ENCODE measurements around the gene PIK3C2G. TPM values are rescaled to one million over a fixed set of nuclear protein-coding genes. Genes with fewer than 3 reads are reported as not detected.

PIK3C2G gene
- total RNA-seq, 1 experiment from 2014 or later, result not detected

DNA sequence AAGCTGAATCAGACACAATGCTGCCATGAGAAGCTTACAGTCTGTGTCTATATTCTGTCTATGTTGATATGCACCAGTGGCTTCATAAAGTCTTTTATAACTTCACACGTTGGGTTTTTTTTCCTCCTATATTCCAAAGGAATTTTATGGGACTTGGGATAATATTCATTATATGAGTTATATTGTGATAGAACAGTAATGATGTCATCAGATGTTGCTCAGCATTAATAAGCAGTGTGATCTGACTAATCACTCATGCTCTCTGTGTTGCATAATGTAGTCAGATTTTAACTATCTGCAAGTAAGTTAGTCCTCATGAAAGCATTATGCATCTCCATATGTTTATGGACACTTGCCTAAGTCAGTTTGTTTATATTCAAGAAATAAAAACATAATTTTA, 316.9 kb downstream of the PIK3C2G start:
- Histone ChIP-seq H4K5ac (ENCODE audit: insufficient read length, low read depth, low read length) (no peak overlapping the region), H3K18ac (ENCODE audit: insufficient read length, low read depth, low read length) (no peak overlapping the region)

More for the DNA sequence above, 316.9 kb downstream of the PIK3C2G start:
- no CpG with 5 or more reads among the region's 1 CpG for WGBS (ENCODE audit: extremely low coverage, insufficient read length, low lambda C conversion rate)
- Histone ChIP-seq H2BK120ac (ENCODE audit: low read depth, low read length, poor library complexity, severe bottlenecking) (no peak overlapping the region), H4K91ac (ENCODE audit: insufficient read length, low read depth, low read length) (no peak overlapping the region), H2AFZ (ENCODE audit: low read length) (no peak overlapping the region), H3K23ac (ENCODE audit: insufficient read length, low read depth, low read length) (no peak overlapping the region), H3K4me2 (ENCODE audit: insufficient read depth, insufficient read length, low read length) (no peak overlapping the region), H3K23me2 (ENCODE audit: insufficient read length, low read depth, low read length, poor library complexity, severe bottlenecking) (no peaks in the 10 kb centered on the region), H3K79me2 (ENCODE audit: insufficient read depth, low read length) (no peaks in the 10 kb centered on the region), H2BK5ac (ENCODE audit: insufficient read length, low read length) (no peak overlapping the region), H2BK12ac (ENCODE audit: insufficient read length, low read depth, low read length) (no peak overlapping the region), H3K79me1 (ENCODE audit: insufficient read depth, low read depth, low read length, poor library complexity, severe bottlenecking) (no peaks in the 10 kb centered on the region), H3K4ac (ENCODE audit: low read depth, low read length) (no peak overlapping the region), H2BK15ac (ENCODE audit: low read depth, low read length) (no peak overlapping the region), H3K14ac (ENCODE audit: insufficient read depth, low read length) (no peak overlapping the region), H2BK20ac (ENCODE audit: low read depth, low read length, poor library complexity, severe bottlenecking) (no peak overlapping the region), H3K27me3 (ENCODE audit: insufficient read depth, low read length) (no peaks in the 10 kb centered on the region), H4K20me1 (ENCODE audit: control insufficient read depth, insufficient read depth, insufficient read length) (no peaks in the 10 kb centered on the region), H3K56ac (ENCODE audit: insufficient read length, low read depth, low read length) (no peak overlapping the region), H2AK5ac (ENCODE audit: insufficient read length, low read length) (no peak overlapping the region), H3K9ac (ENCODE audit: extremely low read depth, insufficient read length, low read length) (no peak overlapping the region), H4K8ac (replicated peaks; ENCODE audit: insufficient read length, low read depth, low read length) (no peak overlapping the region), H3K27ac (ENCODE audit: insufficient read length, low read depth, low read length) (no peak overlapping the region), H3T11ph (ENCODE audit: low read length) (no peak overlapping the region), H3K4me1 (ENCODE audit: insufficient read depth, low read length) (no peaks in the 10 kb centered on the region), H3K9me3 (ENCODE audit: control insufficient read depth, low read depth, low read length) (no peaks in the 10 kb centered on the region)
- Mint-ChIP-seq H3K9me3 (no peaks in the 10 kb centered on the region), H3K4me3 (no peak overlapping the region), H3K36me3 (ENCODE audit: insufficient read depth in 1 of 3, low read depth in 3 of 3) (no peaks in the 10 kb centered on the region; a peak in 1 of 7 replicates), H3K27me3 (ENCODE audit: low read depth) (no peaks in the 10 kb centered on the region), H3K27ac (no peak overlapping the region), H3K4me1 (no peaks in the 10 kb centered on the region)
- no peak for DNase-seq
- TF ChIP-seq, protein P1, sequence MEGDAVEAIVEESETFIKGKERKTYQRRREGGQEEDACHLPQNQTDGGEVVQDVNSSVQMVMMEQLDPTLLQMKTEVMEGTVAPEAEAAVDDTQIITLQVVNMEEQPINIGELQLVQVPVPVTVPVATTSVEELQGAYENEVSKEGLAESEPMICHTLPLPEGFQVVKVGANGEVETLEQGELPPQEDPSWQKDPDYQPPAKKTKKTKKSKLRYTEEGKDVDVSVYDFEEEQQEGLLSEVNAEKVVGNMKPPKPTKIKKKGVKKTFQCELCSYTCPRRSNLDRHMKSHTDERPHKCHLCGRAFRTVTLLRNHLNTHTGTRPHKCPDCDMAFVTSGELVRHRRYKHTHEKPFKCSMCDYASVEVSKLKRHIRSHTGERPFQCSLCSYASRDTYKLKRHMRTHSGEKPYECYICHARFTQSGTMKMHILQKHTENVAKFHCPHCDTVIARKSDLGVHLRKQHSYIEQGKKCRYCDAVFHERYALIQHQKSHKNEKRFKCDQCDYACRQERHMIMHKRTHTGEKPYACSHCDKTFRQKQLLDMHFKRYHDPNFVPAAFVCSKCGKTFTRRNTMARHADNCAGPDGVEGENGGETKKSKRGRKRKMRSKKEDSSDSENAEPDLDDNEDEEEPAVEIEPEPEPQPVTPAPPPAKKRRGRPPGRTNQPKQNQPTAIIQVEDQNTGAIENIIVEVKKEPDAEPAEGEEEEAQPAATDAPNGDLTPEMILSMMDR (conservative IDR thresholded peaks at IDR 0.05), result no peak
